GM21423 (cell line): ENCODE data around the gene COL28A1.
A peak's percentile ranks its signal among the peaks of the same experiment; 100 is the strongest.
"Not testable (repeated sequence)": the region's sequence is repeated elsewhere in the genome, so short reads cannot be mapped to it uniquely, and the experiment has no call there.

ENCODE experiments used
- ATAC-seq: cut with Tn5 transposase; IDR thresholded peaks from one replicate; pipeline ENCODE4 v1.9.1; 2021; ENCODE audit warnings: mild to moderate bottlenecking, moderate library complexity; ENCODE audit not compliant: unreplicated experiment

COL28A1 gene

DNA sequence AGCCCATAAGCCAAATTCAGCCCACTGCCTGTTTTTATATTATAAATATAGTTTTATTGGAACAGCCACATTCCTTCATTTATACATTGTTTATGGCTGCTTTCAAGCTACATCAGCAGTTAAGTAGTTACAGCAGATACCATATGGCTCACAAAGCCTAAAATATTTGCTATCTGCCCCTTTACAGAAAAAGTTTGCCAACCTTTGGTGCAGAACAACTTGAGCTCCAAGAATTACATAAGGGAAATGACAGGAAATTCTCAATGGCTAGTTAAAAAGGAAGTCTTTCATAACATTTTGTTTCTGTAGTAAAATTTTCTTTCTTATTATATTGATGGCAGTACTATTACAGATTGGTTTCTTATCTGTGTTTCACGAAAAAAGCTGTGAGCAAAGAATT lies 59.3 kb downstream of the COL28A1 start:
- ATAC-seq = no peak

DNA sequence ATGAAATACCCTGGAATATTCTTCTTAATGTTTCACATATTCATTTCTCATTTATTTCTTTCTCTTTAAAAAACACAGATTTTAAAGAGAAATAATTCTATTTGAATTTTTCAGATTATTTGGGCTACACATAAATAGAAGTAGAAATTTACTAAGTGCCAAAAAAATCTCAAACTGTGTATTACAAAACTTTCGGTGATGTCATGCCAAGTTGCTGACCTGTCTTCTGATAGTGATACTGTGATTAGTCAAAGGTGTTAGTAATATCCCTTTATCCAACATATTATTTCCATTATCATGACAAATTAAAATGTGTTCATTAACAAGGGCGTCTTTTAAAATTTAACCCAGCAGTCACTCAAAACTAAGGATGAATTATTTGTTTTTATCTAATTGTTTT lies 60.1 kb downstream of the COL28A1 start:
- no peak for ATAC-seq

DNA sequence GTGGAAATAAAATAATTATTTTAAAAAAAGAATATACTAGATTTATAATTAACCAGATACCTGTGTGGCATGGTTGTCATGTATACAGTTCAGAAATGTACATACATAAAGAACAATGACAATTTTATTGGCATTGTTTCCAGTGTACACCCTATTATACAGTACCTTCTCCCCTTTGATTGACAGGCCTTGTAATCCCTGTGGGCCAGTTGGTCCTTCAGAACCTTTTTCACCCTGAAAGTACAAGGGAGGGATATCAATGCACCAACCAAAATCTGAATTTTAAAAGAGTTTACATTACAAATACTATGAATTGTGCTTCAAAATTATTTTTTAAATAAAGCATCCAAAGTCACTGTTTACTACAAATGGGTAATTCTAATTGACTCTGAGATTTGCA lies 61.2 kb downstream of the COL28A1 start:
- no peak for ATAC-seq

DNA sequence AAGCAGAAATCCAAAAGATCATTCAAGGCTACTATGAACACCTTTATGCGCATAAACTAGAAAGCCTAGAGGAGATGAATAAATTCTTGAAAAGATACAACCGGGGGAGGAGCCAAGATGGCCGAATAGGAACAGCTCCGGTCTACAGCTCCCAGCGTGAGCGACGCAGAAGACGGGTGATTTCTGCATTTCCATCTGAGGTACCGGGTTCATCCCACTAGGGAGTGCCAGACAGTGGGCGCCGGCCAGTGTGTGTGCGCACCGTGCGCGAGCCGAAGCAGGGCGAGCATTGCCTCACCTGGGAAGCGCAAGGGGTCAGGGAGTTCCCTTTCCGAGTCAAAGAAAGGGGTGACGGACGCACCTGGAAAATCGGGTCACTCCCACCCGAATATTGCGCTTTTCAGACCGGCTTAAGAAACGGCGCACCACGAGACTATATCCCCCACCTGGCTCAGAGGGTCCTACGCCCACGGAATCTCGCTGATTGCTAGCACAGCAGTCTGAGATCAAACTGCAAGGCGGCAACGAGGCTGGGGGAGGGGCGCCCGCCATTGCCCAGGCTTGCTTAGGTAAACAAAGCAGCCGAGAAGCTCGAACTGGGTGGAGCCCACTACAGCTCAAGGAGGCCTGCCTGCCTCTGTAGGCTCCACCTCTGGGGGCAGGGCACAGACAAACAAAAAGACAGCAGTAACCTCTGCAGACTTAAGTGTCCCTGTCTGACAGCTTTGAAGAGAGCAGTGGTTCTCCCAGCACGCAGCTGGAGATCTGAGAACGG lies 70.5 kb downstream of the COL28A1 start:
- ATAC-seq = not testable (repeated sequence)

DNA sequence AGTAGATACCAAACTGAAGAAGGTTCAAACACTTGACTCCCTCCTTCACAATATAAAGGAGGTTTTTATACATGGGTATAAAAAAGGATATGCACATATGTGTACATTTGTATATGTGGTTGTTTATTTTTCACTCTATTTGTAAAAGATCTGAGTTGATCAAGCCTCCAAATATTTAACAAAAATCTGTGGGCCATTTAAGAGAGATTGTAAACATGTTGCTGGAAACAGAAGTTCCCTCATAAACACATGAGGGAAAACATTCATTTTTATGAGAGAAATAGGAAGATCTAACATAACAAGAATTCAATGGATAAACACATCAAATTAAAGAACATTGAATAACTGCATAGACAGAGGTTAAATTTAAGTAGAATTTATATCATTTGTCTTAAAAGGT lies 81.7 kb downstream of the COL28A1 start:
- ATAC-seq = no peak

DNA sequence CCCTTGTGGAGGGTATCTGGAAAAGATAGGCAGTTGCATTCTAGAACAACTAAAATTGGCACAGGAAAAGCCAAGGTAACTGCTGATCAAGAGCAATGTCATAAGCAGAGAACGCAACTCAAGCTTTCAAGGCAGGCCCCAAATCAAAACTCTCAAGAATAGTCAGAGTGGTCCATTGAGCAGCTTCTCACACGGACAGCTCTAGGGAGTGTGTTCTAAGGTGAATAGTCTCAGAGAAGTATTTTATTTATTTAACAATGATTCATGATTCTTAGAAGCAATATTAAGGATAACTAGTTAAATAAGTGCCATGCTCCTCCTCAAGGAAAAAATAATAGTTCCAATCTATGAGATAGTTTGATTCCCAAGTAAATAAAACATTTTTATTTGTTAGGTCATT lies 83.0 kb downstream of the COL28A1 start:
- no peak for ATAC-seq

DNA sequence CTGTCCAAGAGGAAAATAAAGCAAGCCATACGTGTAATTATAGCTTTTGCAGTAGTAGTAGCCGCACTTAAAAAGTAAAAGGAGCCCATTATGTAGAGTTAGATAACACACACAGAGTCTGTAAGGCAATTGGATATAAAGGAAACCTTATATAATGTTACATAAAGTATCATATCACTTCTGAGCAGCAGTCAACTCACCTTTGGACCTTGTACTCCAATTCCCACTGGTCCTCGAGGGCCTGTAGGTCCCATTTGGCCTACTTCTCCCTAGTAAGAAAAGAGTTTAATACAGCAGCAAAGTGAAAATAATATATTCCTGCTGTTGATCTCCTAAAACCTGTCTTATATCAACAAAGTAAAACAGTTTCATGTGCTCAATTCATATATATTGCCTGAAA lies 83.6 kb downstream of the COL28A1 start:
- no peak for ATAC-seq

DNA sequence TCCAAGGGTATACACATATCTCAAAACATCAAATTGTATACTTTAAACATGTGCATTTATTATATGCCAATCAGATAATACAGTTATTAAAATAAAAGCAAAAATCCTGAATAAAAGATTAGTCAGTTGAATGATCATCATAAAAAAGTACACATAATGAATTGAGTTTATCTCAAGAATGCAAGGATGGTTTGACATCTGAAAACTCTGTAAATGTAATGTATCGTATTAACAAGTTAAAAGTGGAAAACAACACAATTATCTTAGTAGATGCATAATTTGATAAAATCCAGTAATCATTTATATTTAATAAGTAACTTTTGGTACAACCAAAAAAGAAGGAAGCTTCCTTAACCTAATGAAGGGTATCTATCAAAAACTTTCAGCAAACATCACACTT lies 86.6 kb downstream of the COL28A1 start:
- no peak for ATAC-seq

DNA sequence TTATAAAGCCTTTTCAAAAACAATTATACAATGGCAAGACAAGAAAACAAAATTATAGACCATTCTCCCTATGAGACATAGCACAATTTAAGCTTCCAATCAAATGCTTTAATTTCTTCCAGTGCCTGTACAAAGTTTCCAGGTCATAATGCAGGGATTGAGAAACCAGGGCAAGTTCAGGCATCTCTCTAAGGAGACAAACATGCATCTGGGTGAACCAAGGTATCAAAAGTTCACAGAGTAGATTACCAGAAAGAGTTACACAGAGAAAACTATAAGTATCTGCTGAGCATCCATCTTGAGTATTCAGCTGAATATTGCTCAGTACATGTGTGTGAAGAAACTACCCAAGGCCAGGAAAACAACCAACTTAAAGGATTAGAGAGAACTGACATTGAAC lies 89.1 kb downstream of the COL28A1 start:
- ATAC-seq = no peak

DNA sequence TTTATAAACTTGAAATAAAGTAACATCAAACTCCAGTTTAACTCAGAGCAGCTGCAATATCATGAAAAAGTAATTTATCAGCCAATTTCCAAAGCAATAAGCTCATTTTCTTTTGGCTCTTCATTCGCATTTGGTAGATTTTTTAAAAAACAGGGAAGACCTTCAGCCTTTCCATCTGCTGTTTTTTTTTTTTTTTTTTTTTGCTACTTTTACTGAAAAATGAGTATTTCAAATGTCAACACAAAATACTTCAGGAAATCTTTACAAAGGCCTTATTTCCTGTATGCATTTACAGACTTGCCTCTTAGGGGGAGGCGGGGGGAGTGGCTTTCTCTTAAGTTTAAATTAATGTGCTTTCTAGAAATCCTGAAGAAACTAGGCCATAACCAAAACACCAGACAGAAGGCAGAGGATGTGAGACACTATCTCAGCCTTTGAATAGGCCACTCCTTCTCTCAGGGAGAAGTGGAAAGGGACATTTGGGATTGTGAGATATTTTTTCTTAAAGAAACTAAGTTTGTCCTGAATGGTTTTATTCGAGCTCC lies 91.8 kb downstream of the COL28A1 start:
- ATAC-seq = no peak

DNA sequence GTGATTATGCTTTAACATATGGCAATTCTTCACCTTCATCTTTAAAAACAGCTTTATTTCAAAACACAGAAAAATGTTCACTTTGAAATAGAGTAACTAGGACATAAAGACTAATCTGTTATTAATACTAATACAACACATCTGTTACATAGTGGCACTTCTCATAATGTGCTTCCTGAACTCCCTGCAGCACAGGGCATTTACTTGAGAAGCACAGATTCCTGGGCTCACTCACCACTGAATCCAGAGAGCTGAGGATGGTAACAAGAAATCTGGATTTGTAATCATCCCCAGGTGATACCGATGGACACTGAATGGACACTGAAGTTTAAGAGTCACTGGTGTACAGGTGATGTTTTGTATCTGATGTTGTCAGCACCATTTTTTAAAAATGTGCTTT lies 96.1 kb downstream of the COL28A1 start:
- ATAC-seq = no peak

DNA sequence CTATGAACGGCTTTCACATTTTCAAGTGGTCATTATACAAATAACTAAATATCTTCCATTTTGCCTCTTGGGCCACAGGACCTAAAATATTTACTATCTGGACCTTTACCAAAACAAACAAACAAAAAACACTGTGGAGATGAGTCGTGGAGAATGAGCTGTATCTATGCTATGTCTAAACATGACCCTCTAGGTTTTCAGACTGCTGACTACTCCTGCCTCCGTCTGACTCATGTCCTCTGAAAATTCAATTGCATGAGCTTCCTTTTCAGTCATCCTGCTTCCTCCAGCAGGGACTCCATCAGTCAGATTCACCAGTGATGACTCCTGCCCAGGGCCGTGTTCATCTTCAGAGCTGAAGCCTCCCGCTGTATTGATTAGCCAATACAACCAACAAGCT lies 96.8 kb downstream of the COL28A1 start:
- no peak for ATAC-seq

DNA sequence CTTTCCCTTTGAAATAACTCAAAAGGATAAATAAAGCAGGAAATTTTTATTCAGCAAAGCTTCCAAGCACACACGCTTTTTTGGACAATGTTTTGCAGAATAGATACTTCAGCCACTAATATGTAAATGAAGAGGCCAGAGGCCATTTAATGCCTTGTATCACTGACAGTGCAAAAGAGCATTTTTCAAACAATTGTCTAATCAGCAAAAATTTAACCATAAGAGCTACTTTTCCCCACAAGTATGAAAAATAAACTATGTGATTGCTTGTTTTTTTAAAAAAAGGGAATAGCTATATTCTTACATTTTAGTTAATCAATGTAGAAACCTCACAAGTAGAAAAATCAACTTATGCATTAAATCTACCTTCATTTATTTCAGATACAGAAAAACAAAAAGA lies 99.7 kb downstream of the COL28A1 start:
- no peak for ATAC-seq

DNA sequence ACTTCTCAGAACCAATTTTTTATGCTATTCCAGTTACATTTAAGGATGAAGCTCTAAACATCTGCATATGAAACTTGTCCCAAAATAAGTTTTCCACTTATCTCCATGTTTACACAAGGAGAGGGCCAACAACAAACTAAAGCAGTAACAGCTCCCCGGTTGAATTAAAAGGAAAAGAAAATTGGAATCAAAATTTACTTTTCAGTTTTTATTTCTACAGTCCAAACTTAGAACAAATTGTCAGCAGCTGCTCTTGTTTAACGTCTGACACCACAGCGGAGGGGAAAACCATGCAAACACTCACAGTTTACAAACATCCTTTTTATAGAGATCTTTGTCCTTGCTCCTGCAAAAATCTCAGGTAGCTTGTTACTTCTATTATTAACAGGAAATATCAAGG lies 101.3 kb downstream of the COL28A1 start:
- ATAC-seq = no peak

DNA sequence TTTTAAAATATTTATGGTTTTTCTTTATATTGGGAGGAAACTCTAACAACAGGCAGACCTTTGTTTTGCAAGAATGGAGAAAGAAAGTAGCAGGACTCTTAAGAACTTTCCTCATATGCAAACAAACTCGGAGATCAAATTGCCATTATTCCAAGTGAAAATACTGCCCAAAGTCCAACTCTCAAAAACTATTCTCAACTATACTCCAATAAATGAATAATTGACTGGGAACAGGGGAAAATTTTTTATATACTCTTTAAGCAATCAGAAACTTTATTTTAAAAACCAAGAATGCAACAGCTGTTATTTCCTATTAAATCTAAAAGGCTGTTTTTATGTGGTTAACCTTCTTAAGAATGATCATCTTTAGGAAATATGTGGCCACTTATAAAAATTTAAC lies 101.9 kb downstream of the COL28A1 start:
- no peak for ATAC-seq

DNA sequence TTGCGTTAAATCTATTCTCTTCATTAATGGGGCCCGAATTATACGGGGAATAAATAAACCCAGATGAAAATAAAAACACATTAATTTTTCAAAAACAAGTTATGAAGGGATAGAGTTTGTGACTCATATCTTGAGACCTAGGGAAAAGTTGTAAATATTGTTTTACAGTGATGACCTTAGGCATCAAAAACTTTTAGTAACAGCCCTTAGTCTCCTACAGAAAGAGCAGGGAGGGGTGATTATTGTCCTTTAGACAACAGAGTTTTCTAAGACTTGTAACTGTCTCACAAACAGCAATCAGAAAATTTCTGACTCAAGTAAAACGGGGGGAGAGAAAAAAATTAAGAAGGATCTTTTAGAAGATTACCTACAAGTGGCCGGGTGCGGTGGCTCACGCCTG lies 102.7 kb downstream of the COL28A1 start:
- no peak for ATAC-seq

DNA sequence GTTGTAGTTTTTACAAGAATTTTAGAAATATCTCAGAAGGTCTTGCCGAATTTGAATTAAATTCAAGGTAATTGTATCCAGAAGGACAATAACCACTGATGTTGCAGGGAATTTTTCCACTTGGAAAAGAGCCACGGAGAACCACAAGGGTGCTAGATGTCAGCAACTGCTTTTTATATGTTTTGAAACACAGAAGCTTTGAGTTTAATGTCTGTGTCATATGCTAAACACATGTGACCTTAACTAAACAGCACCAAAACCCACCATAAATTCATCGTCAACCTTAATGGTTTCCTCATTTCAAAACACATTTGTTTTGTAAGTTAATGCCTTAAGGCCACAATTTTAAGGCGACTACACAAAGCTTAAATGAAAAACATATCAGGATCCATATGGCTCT lies 106.9 kb downstream of the COL28A1 start:
- ATAC-seq = no peak

DNA sequence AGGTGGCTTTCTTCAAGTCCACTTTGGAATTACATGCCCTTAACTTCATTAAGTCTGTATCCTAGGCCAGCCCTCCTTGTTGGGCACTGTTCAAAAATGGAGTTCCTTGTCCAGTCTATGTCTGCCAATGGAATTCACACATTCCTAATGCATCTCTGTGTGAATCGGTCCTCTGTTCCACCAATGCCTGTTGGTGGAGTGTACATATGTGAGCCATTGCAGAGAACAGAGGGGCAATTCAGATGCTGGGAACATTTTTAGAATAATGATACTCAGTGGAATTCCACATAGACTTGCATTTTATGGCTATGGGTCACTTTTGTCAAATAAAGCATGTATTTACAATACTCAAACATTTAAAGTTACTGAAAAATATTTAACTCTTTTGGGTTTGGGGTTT lies 108.3 kb downstream of the COL28A1 start:
- ATAC-seq = no peak

DNA sequence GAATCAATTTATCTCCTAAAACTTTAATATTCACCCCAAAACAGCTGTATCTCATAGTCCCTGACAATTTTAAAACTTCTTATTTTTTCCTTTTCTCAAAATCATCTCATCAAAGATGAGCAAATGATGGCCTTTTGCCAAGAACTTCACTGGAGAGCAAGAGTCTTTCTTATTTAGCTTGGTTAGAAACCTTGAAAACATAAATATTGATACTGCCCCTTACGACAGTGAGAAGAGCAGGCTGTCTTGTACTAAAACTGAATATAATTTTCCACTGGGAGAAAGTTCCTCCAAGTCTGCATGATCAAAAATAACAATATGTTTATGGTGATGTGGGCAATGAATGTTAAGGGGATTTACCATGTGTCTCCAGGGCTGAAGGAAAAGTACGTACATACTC lies 109.0 kb downstream of the COL28A1 start:
- ATAC-seq = no peak

DNA sequence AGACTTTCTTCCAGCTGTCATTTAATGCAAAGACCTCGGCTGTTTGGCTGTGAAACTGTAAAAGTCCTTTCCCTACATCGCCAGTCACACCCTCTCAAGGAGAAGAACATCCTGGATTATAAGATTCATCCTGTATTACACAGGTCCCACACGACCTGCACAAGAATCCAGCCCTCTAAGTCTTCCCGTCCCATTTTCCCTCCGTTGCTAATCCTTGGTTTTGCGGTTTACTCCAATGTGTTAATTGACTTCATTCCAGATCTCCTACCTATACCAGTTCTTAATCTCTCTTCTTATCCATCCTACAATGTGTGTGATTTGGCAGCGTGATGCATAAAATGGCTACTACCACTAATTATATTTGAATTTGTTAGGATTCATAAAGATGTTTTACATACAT lies 110.4 kb downstream of the COL28A1 start:
- no peak for ATAC-seq

DNA sequence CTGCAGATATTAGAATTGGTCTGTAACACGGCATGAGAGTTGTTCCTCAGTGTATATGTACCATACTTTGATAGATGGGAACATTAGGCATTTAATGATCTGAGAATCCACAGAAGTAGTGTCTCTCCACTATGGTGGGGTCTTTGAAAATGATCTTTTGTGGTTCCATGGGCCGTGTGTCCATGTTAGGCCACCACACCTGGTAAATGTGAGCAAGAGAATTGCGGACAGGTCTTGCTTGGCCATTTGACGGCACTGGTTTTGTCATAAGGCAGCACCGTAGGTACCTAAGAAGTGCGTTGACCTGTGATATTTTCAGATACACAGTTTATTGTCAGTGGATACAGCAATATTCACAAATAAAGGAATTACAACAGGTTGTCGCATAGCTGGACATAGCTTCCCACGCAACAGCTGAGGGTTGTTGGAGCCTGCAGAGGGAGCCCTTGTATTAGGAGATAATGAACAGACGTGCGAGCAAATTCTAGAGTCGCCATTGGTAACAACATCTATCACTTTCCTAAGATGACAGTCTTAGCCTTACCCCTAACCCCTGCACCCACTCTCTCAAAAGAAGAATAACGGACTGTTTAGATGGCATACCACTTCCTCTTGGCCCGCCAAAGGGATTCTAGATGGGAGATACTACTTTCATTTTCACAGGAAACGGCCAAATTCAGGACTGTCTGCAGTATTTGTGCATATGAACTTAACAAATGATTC lies 111.4 kb downstream of the COL28A1 start:
- peak; percentile 87 for ATAC-seq

DNA sequence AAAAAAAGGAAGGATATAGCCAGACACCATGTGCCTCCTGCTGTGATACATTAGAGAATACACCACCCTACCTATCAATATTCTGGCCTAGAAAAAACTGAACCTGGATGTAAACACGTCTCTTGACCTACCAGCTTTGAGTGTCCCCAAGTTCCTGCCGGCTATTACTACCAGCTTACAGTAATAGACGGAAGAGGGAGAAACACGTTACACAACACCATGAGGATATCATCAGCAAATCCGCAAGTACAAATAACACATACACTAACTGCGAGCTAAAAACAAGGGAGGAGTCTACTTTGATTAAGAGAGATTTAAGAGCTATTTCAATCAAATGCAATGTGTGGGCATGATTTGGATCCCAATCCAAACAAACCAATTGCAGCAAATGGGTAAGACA lies 113.0 kb downstream of the COL28A1 start:
- ATAC-seq = no peak
